ENCODE data around the gene ZNF705A.
"Not testable (repeated sequence)": the region's sequence is repeated elsewhere in the genome, so short reads cannot be mapped to it uniquely, and the experiment has no call there.

DNA sequence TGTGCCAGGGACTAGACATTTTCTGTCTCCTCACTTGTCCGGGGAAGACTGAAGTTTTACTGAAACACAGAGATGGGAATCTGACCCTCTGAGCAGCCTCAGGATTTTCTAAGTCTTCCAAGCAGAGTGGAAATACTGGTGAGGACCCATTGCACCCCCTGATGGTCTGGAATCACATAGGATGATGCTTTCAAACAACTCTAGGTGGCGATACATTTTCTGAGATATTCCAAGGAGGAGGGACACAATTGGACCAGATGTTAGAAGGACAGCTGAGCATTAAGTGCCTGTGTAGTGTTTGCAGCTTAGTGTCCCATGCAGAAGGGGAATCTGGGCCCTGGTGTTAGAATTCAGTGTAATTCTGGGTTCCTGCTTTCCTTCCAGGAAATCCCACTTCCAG, 31.3 kb downstream of the ZNF705A start:
- TF ChIP-seq, protein P1, sequence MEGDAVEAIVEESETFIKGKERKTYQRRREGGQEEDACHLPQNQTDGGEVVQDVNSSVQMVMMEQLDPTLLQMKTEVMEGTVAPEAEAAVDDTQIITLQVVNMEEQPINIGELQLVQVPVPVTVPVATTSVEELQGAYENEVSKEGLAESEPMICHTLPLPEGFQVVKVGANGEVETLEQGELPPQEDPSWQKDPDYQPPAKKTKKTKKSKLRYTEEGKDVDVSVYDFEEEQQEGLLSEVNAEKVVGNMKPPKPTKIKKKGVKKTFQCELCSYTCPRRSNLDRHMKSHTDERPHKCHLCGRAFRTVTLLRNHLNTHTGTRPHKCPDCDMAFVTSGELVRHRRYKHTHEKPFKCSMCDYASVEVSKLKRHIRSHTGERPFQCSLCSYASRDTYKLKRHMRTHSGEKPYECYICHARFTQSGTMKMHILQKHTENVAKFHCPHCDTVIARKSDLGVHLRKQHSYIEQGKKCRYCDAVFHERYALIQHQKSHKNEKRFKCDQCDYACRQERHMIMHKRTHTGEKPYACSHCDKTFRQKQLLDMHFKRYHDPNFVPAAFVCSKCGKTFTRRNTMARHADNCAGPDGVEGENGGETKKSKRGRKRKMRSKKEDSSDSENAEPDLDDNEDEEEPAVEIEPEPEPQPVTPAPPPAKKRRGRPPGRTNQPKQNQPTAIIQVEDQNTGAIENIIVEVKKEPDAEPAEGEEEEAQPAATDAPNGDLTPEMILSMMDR (IDR thresholded peaks at IDR 0.05; ENCODE audit: insufficient read depth, low read depth, low read length): not testable (repeated sequence)
- not testable (repeated sequence) for TF ChIP-seq EZH2 (IDR thresholded peaks at IDR 0.05; ENCODE audit: insufficient read depth, low read length)

Measured in astrocyte (in vitro differentiated cells and primary cell).